HEK293 (cell line): ENCODE results near the gene C11orf21.

Experiments used
- FEZF1 ChIP-seq: fragments of 450-650 bp; formaldehyde crosslinking; IDR thresholded peaks from 2 replicates; pipeline ENCODE4 v1.5.1; 2016; ENCODE audit warnings: missing biosample characterization, missing genetic modification characterization
- GLIS1 ChIP-seq: fragments of 450-650 bp; formaldehyde crosslinking; IDR thresholded peaks from 2 replicates; pipeline ENCODE4 v1.5.1; 2016; ENCODE audit warnings: missing biosample characterization, missing genetic modification characterization
- HIC1 ChIP-seq: fragments of 450-650 bp; formaldehyde crosslinking; IDR thresholded peaks from 2 replicates; pipeline ENCODE4 v1.5.1; 2016; ENCODE audit warnings: missing biosample characterization, missing genetic modification characterization
- HOXC10 ChIP-seq: sonication (generic); formaldehyde crosslinking; IDR thresholded peaks from 2 replicates; pipeline ENCODE4 v1.8.1; 2023; ENCODE audit warnings: mild to moderate bottlenecking, missing genetic modification reagents
- KLF1 ChIP-seq: fragments of 450-650 bp; formaldehyde crosslinking; IDR thresholded peaks from 2 replicates; pipeline ENCODE4 v1.5.1; 2016; ENCODE audit warnings: missing biosample characterization, missing genetic modification characterization
- OVOL3 ChIP-seq: fragments of 450-650 bp; formaldehyde crosslinking; IDR thresholded peaks from 2 replicates; pipeline ENCODE4 v1.5.1; 2016; ENCODE audit warnings: missing biosample characterization, missing genetic modification characterization
- PATZ1 ChIP-seq: fragments of 450-650 bp; formaldehyde crosslinking; IDR thresholded peaks from 2 replicates; pipeline ENCODE4 v1.5.1; 2016; ENCODE audit warnings: missing biosample characterization, missing genetic modification characterization
- PRDM6 ChIP-seq: fragments of 450-650 bp; formaldehyde crosslinking; IDR thresholded peaks from 2 replicates; pipeline ENCODE4 v1.5.1; 2017; ENCODE audit warnings: missing biosample characterization, missing genetic modification characterization
- ZBTB20 ChIP-seq: fragments of 450-650 bp; formaldehyde crosslinking; IDR thresholded peaks from 2 replicates; pipeline ENCODE4 v1.5.1; 2016; ENCODE audit warnings: missing biosample characterization, missing genetic modification characterization
- ZBTB26 ChIP-seq: fragments of 450-650 bp; formaldehyde crosslinking; optimal IDR thresholded peaks from 2 replicates; pipeline ENCODE3; 2016; ENCODE audit warnings: missing biosample characterization, mild to moderate bottlenecking, missing genetic modification characterization
- ZBTB8A ChIP-seq: fragments of 450-650 bp; formaldehyde crosslinking; IDR thresholded peaks from 2 replicates; pipeline ENCODE4 v1.5.1; 2016; ENCODE audit warnings: missing biosample characterization, missing genetic modification characterization
- ZFHX2 ChIP-seq: fragments of 450-650 bp; formaldehyde crosslinking; conservative IDR thresholded peaks from 2 replicates; pipeline ENCODE4 v1.5.1; 2016; ENCODE audit warnings: missing biosample characterization, missing genetic modification characterization
- ZNF10 ChIP-seq: fragments of 450-650 bp; formaldehyde crosslinking; IDR thresholded peaks from 2 replicates; pipeline ENCODE4 v1.5.1; 2017; ENCODE audit warnings: missing biosample characterization, missing genetic modification characterization
- ZNF223 ChIP-seq: fragments of 450-650 bp; formaldehyde crosslinking; IDR thresholded peaks from 2 replicates; pipeline ENCODE4 v1.5.1; 2016; ENCODE audit warnings: missing biosample characterization, missing genetic modification characterization
- ZNF341 ChIP-seq: fragments of 450-650 bp; formaldehyde crosslinking; IDR thresholded peaks from 2 replicates; pipeline ENCODE4; 2016; ENCODE audit warnings: low read depth, missing biosample characterization, missing genetic modification characterization
- ZNF37A ChIP-seq: fragments of 450-650 bp; IDR thresholded peaks from 2 replicates; pipeline ENCODE4 v1.5.1; 2018; ENCODE audit warnings: missing biosample characterization, missing genetic modification characterization
- ZNF398 ChIP-seq: fragments of 450-650 bp; formaldehyde crosslinking; IDR thresholded peaks from 2 replicates; pipeline ENCODE4 v1.5.1; 2017; ENCODE audit warnings: missing biosample characterization, missing genetic modification characterization
- ZNF48 ChIP-seq: fragments of 450-650 bp; formaldehyde crosslinking; IDR thresholded peaks from 2 replicates; pipeline ENCODE4 v1.5.1; 2016; ENCODE audit warnings: missing biosample characterization, missing genetic modification characterization
- ZNF488 ChIP-seq: fragments of 450-650 bp; formaldehyde crosslinking; IDR thresholded peaks from 2 replicates; pipeline ENCODE4 v1.5.1; 2016; ENCODE audit warnings: missing biosample characterization, missing genetic modification characterization
- ZNF548 ChIP-seq: fragments of 450-650 bp; formaldehyde crosslinking; IDR thresholded peaks from 2 replicates; pipeline ENCODE4 v1.5.1; 2016; ENCODE audit warnings: missing biosample characterization, missing genetic modification characterization
- ZNF677 ChIP-seq: fragments of 450-650 bp; IDR thresholded peaks from 2 replicates; pipeline ENCODE4 v1.5.0; 2018; ENCODE audit warnings: missing biosample characterization, mild to moderate bottlenecking, missing genetic modification characterization, moderate library complexity
- ZNF747 ChIP-seq: fragments of 450-650 bp; formaldehyde crosslinking; IDR thresholded peaks from 2 replicates; pipeline ENCODE4 v1.5.1; 2016; ENCODE audit warnings: missing biosample characterization, missing genetic modification characterization
- ZNF843 ChIP-seq: fragments of 450-650 bp; formaldehyde crosslinking; IDR thresholded peaks from 2 replicates; pipeline ENCODE4 v1.5.1; 2016; ENCODE audit warnings: missing biosample characterization, missing genetic modification characterization

The C11orf21 gene

DNA sequence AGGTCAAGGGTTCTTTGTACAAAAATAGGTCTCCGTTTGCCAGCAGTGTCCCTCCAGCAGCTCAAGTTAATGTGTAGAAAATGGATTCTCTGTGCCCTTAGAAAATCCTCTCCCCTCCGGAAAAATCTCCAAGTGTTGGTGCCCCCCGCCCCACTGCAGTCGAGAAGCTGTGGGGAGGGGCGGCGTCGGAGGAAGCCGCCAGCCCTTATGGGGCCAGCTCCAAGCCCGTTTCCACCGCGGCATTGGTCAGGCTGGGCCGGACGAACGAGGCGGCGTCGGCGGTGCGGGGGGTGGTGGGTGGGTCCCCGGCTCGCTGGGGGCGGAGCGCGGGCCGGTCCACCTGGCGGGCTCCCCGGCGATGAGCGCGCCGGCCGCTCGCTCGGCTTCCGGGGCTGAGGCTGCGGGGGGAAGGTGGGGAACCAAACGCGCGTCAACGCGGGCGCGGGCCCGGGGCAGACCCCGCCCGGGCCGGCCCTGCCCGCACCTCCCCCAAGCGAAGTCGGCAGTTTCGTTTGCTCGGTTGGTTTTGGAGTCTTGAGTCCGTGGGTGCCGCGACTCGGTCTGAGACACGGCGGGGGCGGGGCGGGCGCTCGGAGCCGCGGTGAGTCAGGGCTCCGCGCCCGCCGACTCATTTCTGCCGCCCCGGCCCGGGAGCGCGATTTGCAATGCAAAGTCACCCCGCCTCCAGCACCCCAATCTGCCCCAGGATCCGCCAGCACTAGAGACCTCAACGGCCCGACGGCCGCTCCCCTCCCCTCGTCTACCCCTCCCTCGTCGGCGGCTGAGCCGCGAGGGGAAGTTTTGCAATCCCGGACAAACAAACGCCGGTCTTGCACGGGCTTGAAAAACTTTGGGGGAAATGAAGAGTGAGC is 32.8 kb downstream of the C11orf21 start (continued):
- TF ChIP-seq ZNF341 (tag by site-specific recombination) (peak; percentile 60), ZNF747 (tag by site-specific recombination) (no peak), ZNF10 (no peak), ZBTB8A (tag by site-specific recombination) (peak; percentile 16; the same call in 1 of the 2 replicates), ZNF548 (tag by site-specific recombination) (no peak), HIC1 (tag by site-specific recombination) (no peak), ZNF223 (tag by site-specific recombination) (peak; percentile 74; the same call in 1 of the 2 replicates), ZFHX2 (tag by site-specific recombination) (peak; percentile 75), ZNF398 (tag by site-specific recombination) (peak; percentile 75; the same call in 1 of the 2 replicates), ZNF48 (tag by site-specific recombination) (no peak), ZNF677 (no peak), OVOL3 (tag by site-specific recombination) (no peak), GLIS1 (tag by site-specific recombination) (peak; percentile 44; the same call in 1 of the 2 replicates), ZBTB20 (tag by site-specific recombination) (peak; percentile 57; the same call in 1 of the 2 replicates), FEZF1 (tag by site-specific recombination) (no peak), PATZ1 (peak; percentile 33; the same call in 1 of the 2 replicates), KLF1 (tag by site-specific recombination) (0 out of 2 replicates have a peak, but pooled peaks have one; percentile 7), HOXC10 (CRISPR knock-in tag) (no peak), ZNF37A (tag by site-specific recombination) (no peak), ZBTB26 (tag by site-specific recombination) (peak; percentile 76), PRDM6 (tag by site-specific recombination) (no peak), ZNF488 (tag by site-specific recombination) (no peak), ZNF843 (tag by site-specific recombination) (no peak)
